A673 (cell line): ENCODE measurements around the gene HES2. TPM values are rescaled to one million over a fixed set of nuclear protein-coding genes. Genes with fewer than 3 reads are reported as not detected.
"Not testable (repeated sequence)": the region's sequence is repeated elsewhere in the genome, so short reads cannot be mapped to it uniquely, and the experiment has no call there.

Experiments used
- BruUV-seq: library from RNA; stranded (reverse); fragments of 400-500 nt; replicated peaks from 2 replicates; lab custom pipeline; 2021; lab: Mats Ljungman, UMichigan
- CTCF ChIA-PET: fragments of 300-600 bp; sonication (Branson Sonifier 250); formaldehyde crosslinking; loops from one replicate; lab custom pipeline; 2022; ENCODE audit warnings: antibody characterized with exemption; lab: Charles Lee
- POLR2A ChIA-PET: fragments of 300-600 bp; sonication (Branson Sonifier 250); formaldehyde crosslinking; loops from one replicate; lab custom pipeline; 2022; ENCODE audit warnings: antibody characterized with exemption; ENCODE audit not compliant: low non-redundant PET; lab: Charles Lee
- DNase-seq: peaks from one replicate; pipeline ENCODE4 v3.0.0-alpha.2; 2015; ENCODE audit warnings: low spot score
- H3K27ac ChIP-seq: fragments of 200-600 bp; sonication (generic); 2 replicates; pipeline ENCODE4 v1.5.1; 2016; ENCODE audit warnings: mixed run types, low read depth, mild to moderate bottlenecking, mixed read lengths, antibody characterized with exemption, low read length; ENCODE audit not compliant: poor library complexity, severe bottlenecking
- H3K27me3 ChIP-seq: fragments of 200-600 bp; sonication (generic); replicated peaks from 2 replicates; pipeline ENCODE4 v1.6.1; 2017; ENCODE audit warnings: mixed run types, low read depth, mild to moderate bottlenecking, mixed read lengths, antibody characterized with exemption, low read length; ENCODE audit not compliant: insufficient read depth, poor library complexity
- H3K36me3 ChIP-seq: fragments of 200-600 bp; sonication (generic); 2 replicates; pipeline ENCODE4 v1.6.1; 2016; ENCODE audit warnings: mixed run types, mild to moderate bottlenecking, mixed read lengths, antibody characterized with exemption, low read length; ENCODE audit not compliant: insufficient read depth, poor library complexity, severe bottlenecking
- H3K4me1 ChIP-seq: fragments of 200-600 bp; sonication (generic); 2 replicates; pipeline ENCODE4 v1.6.1; 2017; ENCODE audit warnings: mixed run types, mild to moderate bottlenecking, mixed read lengths, antibody characterized with exemption, low read length; ENCODE audit not compliant: insufficient read depth, poor library complexity, severe bottlenecking
- H3K4me3 ChIP-seq: fragments of 200-600 bp; sonication (generic); 2 replicates; pipeline ENCODE4 v1.5.1; 2016; ENCODE audit warnings: low read depth, mixed run types, mild to moderate bottlenecking, mixed read lengths, low read length; ENCODE audit not compliant: poor library complexity, severe bottlenecking
- H3K9me3 ChIP-seq: fragments of 200-600 bp; sonication (generic); 2 replicates; pipeline ENCODE4 v1.6.1; 2016; ENCODE audit warnings: mixed run types, low read depth, mild to moderate bottlenecking, mixed read lengths, antibody characterized with exemption, low read length; ENCODE audit not compliant: poor library complexity, severe bottlenecking
- CTCF ChIP-seq: fragments of 300-800, 200-600 bp; sonication (generic); conservative IDR thresholded peaks from 2 replicates; pipeline ENCODE4 v1.5.1; 2017; ENCODE audit warnings: low read depth, mild to moderate bottlenecking, antibody characterized with exemption, low read length, moderate library complexity, mixed read lengths
- EZH2 ChIP-seq: fragments of 200-600 bp; sonication (generic); IDR thresholded peaks from 2 replicates; pipeline ENCODE4 v1.6.1; 2017; ENCODE audit warnings: borderline replicate concordance, low read depth, mild to moderate bottlenecking, mixed read lengths, antibody characterized with exemption, low read length; ENCODE audit not compliant: poor library complexity, severe bottlenecking
- intact Hi-C: fragments of 100-400 bp; cut with micrococcal nuclease; formaldehyde crosslinking; loops from one replicate; pipeline ENCODE4 v1.10.0; 2022; ENCODE audit not compliant: unreplicated experiment
- total RNA-seq: library from RNA; stranded (reverse); gene quantifications from 2 replicates; pipeline ENCODE4 v1.2.3, GENCODE V29; 2021

Gene HES2
- total RNA-seq, 1 experiment from 2014 or later = not detected

DNA sequence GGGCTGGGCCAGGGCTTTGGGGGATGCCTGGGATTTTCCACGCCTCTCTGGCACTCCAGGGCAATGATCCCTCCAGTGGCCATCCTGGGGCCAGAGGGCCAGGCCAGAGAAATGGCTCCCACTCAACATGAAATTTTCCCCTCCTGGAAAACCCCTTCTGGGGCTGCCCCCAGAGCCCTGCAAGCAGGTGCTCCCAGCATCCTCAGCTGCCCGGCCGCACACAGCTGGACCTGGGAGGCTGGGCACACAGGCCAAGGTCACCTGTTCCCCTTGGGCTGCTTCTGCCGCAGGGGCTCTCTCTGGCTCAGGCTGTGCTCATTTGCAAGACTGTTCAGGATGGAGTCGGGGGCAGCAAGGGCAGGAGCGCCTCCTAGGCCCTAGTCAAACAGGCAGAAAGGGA, 8.7 kb upstream of the HES2 start:
- H3K27me3 ChIP-seq = peaks cover 28% of the 10 kb centered on the region
- H3K36me3 ChIP-seq, H3K4me1 ChIP-seq, H3K4me3 ChIP-seq, H3K9me3 ChIP-seq, POLR2A ChIA-PET, CTCF ChIA-PET, intact Hi-C loops, DNase-seq, H3K27ac ChIP-seq, BruUV-seq: not testable (repeated sequence)

- CTCF ChIA-PET = no interaction called here
- intact Hi-C loops = no loop called here
- no peaks in the 10 kb centered on the region for H3K9me3 ChIP-seq
- DNase-seq = no peak
- no peak overlapping the region for H3K27ac ChIP-seq
- no peaks in the 10 kb centered on the region for H3K4me1 ChIP-seq
- TF ChIP-seq CTCF (no peak), EZH2 (no peak)
- H3K4me3 ChIP-seq = no peak overlapping the region
- POLR2A ChIA-PET = no interaction called here
- H3K27me3 ChIP-seq = peaks cover 35% of the 10 kb centered on the region
- BruUV-seq = no TSS peak
- no peaks in the 10 kb centered on the region for H3K36me3 ChIP-seq
These were observed 8.0 kb upstream of the HES2 start for GRCh38 chr1:6427441-6428390.

- POLR2A ChIA-PET = no interaction called here
- no peak for DNase-seq
- Histone ChIP-seq H3K27me3 (peaks cover 37% of the 10 kb centered on the region), H3K36me3 (no peaks in the 10 kb centered on the region), H3K4me1 (no peaks in the 10 kb centered on the region), H3K27ac (no peak overlapping the region), H3K4me3 (no peak overlapping the region), H3K9me3 (no peaks in the 10 kb centered on the region)
- TF ChIP-seq EZH2 (no peak), CTCF (no peak)
- intact Hi-C loops = no loop called here
- BruUV-seq = no TSS peak
- CTCF ChIA-PET = interaction anchor here (0.6 kb wide), 1 partner anchor 81 kb away, joined by 4 read pairs; no protein-coding TSS in a partner anchor
These were observed 7.2 kb upstream of the HES2 start for GRCh38 chr1:6426972-6427350.
